Tibial nerve (tissue), 4 donors: ENCODE measurements around the gene ATP5MC3.

Experiments
- CTCF ChIP-seq, 5 experiments: fragments of 200-600 bp in 3 of 5; fragments of 450-650 bp in 2 of 5; sonication (generic) in 3 of 5; IDR thresholded peaks; one replicate each; pipeline ENCODE4 v1.5.1; 2016 to 2019; ENCODE audit warnings: antibody characterized with exemption in 5 of 5, mild to moderate bottlenecking in 3 of 5, moderate library complexity in 2 of 5
- EP300 ChIP-seq, 2 donors: sonication (generic); formaldehyde crosslinking; IDR thresholded peaks; one replicate each; pipeline ENCODE4 v1.6.1; 2017; ENCODE audit warnings: antibody characterized with exemption in 2 of 2, mild to moderate bottlenecking in 1 of 2
- POLR2A ChIP-seq, 2 donors: fragments of 450-650 bp; IDR thresholded peaks; one replicate each; pipeline ENCODE4 v1.6.1; 2017; ENCODE audit warnings: antibody characterized with exemption in 2 of 2, mild to moderate bottlenecking in 2 of 2, moderate library complexity in 2 of 2

GRCh38 chr2:175151791-175152190, 29.7 kb downstream of the ATP5MC3 start:
- TF ChIP-seq CTCF (IDR thresholded peaks at IDR 0.05) (no peak), POLR2A (IDR thresholded peaks at IDR 0.05) (no peak), EP300 (IDR thresholded peaks at IDR 0.05) (no peak)
